ENCODE data around the gene ARL6IP4.

- no peak for TF ChIP-seq CTCF (IDR thresholded peaks at IDR 0.05)
- TF ChIP-seq POLR2A (IDR thresholded peaks at IDR 0.05), result no peak
- no peak for TF ChIP-seq EP300 (IDR thresholded peaks at IDR 0.05)
- no peak for TF ChIP-seq POLR2AphosphoS5 (IDR thresholded peaks at IDR 0.05)
These were observed 3.3 kb upstream of the ARL6IP4 start for GRCh38 chr12:122977153-122977552.
